GM23338 (cell line): ENCODE results near the gene PKNOX2. TPM values are rescaled to one million over a fixed set of nuclear protein-coding genes. Genes with fewer than 3 reads are reported as not detected.

Source experiments
- ATAC-seq: fragments of 200-7000 bp; cut with Tn5 transposase; 3 replicates; pipeline ENCODE4 v1.9.1; 2020
- DNase-seq: peaks from one replicate; pipeline ENCODE4 v3.0.0-alpha.2; 2015; ENCODE audit warnings: low spot score
- H2AFZ ChIP-seq: fragments of 200-600 bp; sonication (generic); 2 replicates; pipeline ENCODE4 v1.8.0; 2016; ENCODE audit warnings: antibody characterized with exemption, mild to moderate bottlenecking, moderate library complexity
- H3F3A ChIP-seq: fragments of 200-600 bp; sonication (generic); replicated peaks from 2 replicates; pipeline ENCODE4 v1.8.0; 2017; ENCODE audit warnings: antibody characterized with exemption, mixed run types, low read depth
- H3K27ac ChIP-seq: fragments of 200-600 bp; sonication (generic); 2 replicates; pipeline ENCODE4 v1.6.1; 2016; ENCODE audit warnings: low read depth
- H3K27me3 ChIP-seq: fragments of 200-600 bp; sonication (generic); 2 replicates; pipeline ENCODE4 v1.8.0; 2016; ENCODE audit warnings: mild to moderate bottlenecking, mixed run types, moderate library complexity; ENCODE audit not compliant: insufficient read depth
- H3K36me3 ChIP-seq: fragments of 200-600 bp; sonication (generic); 2 replicates; pipeline ENCODE4 v1.8.0; 2016; ENCODE audit warnings: mild to moderate bottlenecking; ENCODE audit not compliant: insufficient read depth
- H3K4me1 ChIP-seq: fragments of 200-600 bp; sonication (generic); 2 replicates; pipeline ENCODE4 v1.8.0; 2016; ENCODE audit warnings: mild to moderate bottlenecking, moderate library complexity; ENCODE audit not compliant: insufficient read depth
- H3K4me2 ChIP-seq: fragments of 200-600 bp; sonication (generic); 2 replicates; pipeline ENCODE4 v1.7.1; 2017; ENCODE audit warnings: mixed run types
- H3K4me3 ChIP-seq: fragments of 200-600 bp; sonication (generic); 2 replicates; pipeline ENCODE4 v1.6.1; 2016; ENCODE audit warnings: mixed run types
- H3K79me2 ChIP-seq: fragments of 200-600 bp; sonication (generic); replicated peaks from 2 replicates; pipeline ENCODE4 v1.8.0; 2017; ENCODE audit warnings: mild to moderate bottlenecking; ENCODE audit not compliant: insufficient read depth
- H3K9me2 ChIP-seq: fragments of 200-600 bp; sonication (generic); 2 replicates; pipeline ENCODE4 v1.8.0; 2017; ENCODE audit not compliant: insufficient read depth
- H4K20me1 ChIP-seq: fragments of 200-600 bp; sonication (generic); replicated peaks from 2 replicates; pipeline ENCODE4 v1.8.0; 2017; ENCODE audit warnings: mild to moderate bottlenecking; ENCODE audit not compliant: insufficient read depth
- H3K27ac Mint-ChIP-seq: 2 replicates; pipeline ENCODE4 v1.8.0; 2020; ENCODE audit warnings: inconsistent platforms, mild to moderate bottlenecking, moderate library complexity, mixed read lengths
- H3K27me3 Mint-ChIP-seq: 3 replicates; pipeline ENCODE4 v1.8.0; 2022; ENCODE audit warnings: low read depth, mild to moderate bottlenecking, moderate library complexity, mixed read lengths, inconsistent platforms; ENCODE audit not compliant: insufficient read depth, poor library complexity
- H3K36me3 Mint-ChIP-seq: 3 replicates; pipeline ENCODE4 v1.8.0; 2021; ENCODE audit warnings: low read depth, mild to moderate bottlenecking, inconsistent platforms, moderate library complexity, mixed read lengths
- H3K4me1 Mint-ChIP-seq: 3 replicates; pipeline ENCODE4 v1.8.0; 2020; ENCODE audit warnings: mild to moderate bottlenecking, inconsistent platforms, mixed read lengths
- H3K4me3 Mint-ChIP-seq: 3 replicates; pipeline ENCODE4 v1.8.0; 2021; ENCODE audit warnings: moderate library complexity, mild to moderate bottlenecking, inconsistent platforms, mixed read lengths
- H3K9me3 Mint-ChIP-seq: 3 replicates; pipeline ENCODE4 v1.8.0; 2020; ENCODE audit warnings: moderate library complexity, mild to moderate bottlenecking, inconsistent platforms, mixed read lengths
- CREB1 ChIP-seq: fragments of 250-450 bp; sonication (Bioruptor Pico); IDR thresholded peaks from 2 replicates; pipeline ENCODE4 v1.5.0; 2020; ENCODE audit warnings: low read depth, mild to moderate bottlenecking, moderate library complexity
- EZH2 ChIP-seq: fragments of 200-600 bp; sonication (generic); IDR thresholded peaks from one replicate; pipeline ENCODE4 v1.8.0; 2017; ENCODE audit warnings: antibody characterized with exemption, mild to moderate bottlenecking, low read depth; ENCODE audit not compliant: unreplicated experiment
- EZH2phosphoT487 ChIP-seq: fragments of 200-600 bp; sonication (generic); IDR thresholded peaks from one replicate; pipeline ENCODE4 v1.8.1; 2018; ENCODE audit warnings: antibody characterized with exemption; ENCODE audit not compliant: unreplicated experiment
- JUNB ChIP-seq: IDR thresholded peaks from one replicate; pipeline ENCODE4 v1.6.1; 2016; ENCODE audit warnings: antibody characterized with exemption; ENCODE audit not compliant: unreplicated experiment
- NANOG ChIP-seq: IDR thresholded peaks from 2 replicates; pipeline ENCODE4 v1.6.1; 2016; ENCODE audit warnings: antibody characterized with exemption, borderline replicate concordance
- POLR2AphosphoS5 ChIP-seq: IDR thresholded peaks from 2 replicates; pipeline ENCODE4 v1.6.1; 2016; ENCODE audit warnings: antibody characterized with exemption, low read depth
- STAT1 ChIP-seq: IDR thresholded peaks from one replicate; pipeline ENCODE4 v1.6.1; 2016; ENCODE audit warnings: antibody characterized with exemption; ENCODE audit not compliant: unreplicated experiment
- ZNF114 ChIP-seq: fragments of 250-450 bp; sonication (Bioruptor Pico); IDR thresholded peaks from 2 replicates; pipeline ENCODE4 v1.5.0; 2020; ENCODE audit warnings: mild to moderate bottlenecking, moderate library complexity
- ZNF331 ChIP-seq: fragments of 250-450 bp; sonication (Bioruptor Pico); IDR thresholded peaks from 2 replicates; pipeline ENCODE4 v1.5.0; 2020; ENCODE audit warnings: low read depth, mild to moderate bottlenecking, moderate library complexity
- polyA plus RNA-seq: library from polyadenylated mRNA; unstranded; fragments of >200 nt; fragmentation: Nextera tagmentation; extraction: Ambion mirVana; gene quantifications from 2 replicates; pipeline ENCODE4 v1.2.1, GENCODE V29; 2016
- total RNA-seq: library from RNA; depleted of rRNA; stranded (reverse); fragments of >200 nt; shearing (Covaris generic); gene quantifications from 2 replicates; pipeline ENCODE4 v1.2.3, GENCODE V29; 2014
- TF ChIP-seq, protein P1 (sequence below), 2 experiments: fragments of 200-600 bp in 1 of 2; sonication (generic) in 1 of 2; conservative IDR thresholded peaks; 2 replicates each; pipeline versions ENCODE4 v1.5.1 to v1.6.1; 2016 to 2017; ENCODE audit warnings: antibody characterized with exemption in 2 of 2, low read depth in 2 of 2, mild to moderate bottlenecking in 2 of 2, moderate library complexity in 1 of 2
- TF ChIP-seq, protein P2 (sequence below): fragments of 250-450 bp; sonication (Bioruptor Pico); IDR thresholded peaks from 2 replicates; pipeline ENCODE4 v1.5.0; 2020; ENCODE audit warnings: mild to moderate bottlenecking, moderate library complexity
- TF ChIP-seq, protein P3 (sequence below): IDR thresholded peaks from 2 replicates; pipeline ENCODE4 v1.6.1; 2016; ENCODE audit warnings: antibody characterized with exemption
- TF ChIP-seq, protein P4 (sequence below): IDR thresholded peaks from one replicate; pipeline ENCODE4 v1.6.1; 2018; ENCODE audit warnings: antibody characterized with exemption; ENCODE audit not compliant: unreplicated experiment

The PKNOX2 gene
- total and polyA plus RNA-seq, 2 experiments from 2014 or later, result 0.42 to 0.83 TPM

DNA sequence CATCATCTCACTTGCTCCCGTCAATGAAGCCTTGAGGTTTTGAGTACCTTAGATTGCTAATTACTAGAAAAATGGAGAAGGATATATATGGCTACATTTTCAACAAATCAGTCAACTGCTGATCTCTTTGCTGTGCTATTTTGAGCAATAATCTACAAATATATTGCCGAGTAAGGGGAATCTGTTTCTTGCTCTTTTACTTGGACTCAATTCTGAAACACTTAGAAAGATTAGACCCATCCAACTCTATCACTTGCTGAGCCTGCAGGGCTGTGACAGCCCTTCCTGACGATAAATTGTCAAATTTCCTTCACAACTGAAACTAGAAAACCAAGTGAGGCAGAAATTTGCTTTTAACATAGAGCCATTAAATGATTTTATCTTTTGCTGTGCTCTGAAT lies 314.6 kb downstream of the PKNOX2 start:
- Mint-ChIP-seq H3K4me1 (peaks cover 41% of the 10 kb centered on the region), H3K4me3 (no peak overlapping the region), H3K9me3 (no peaks in the 10 kb centered on the region), H3K27ac (no peak overlapping the region), H3K27me3 (peaks cover 8% of the 10 kb centered on the region), H3K36me3 (peaks cover 8% of the 10 kb centered on the region; the same call in 2 of the 3 replicates)
- ATAC-seq (no peak), DNase-seq (no peak)
- Histone ChIP-seq H4K20me1 (no peaks in the 10 kb centered on the region), H3K79me2 (no peaks in the 10 kb centered on the region), H3K4me1 (peaks cover 31% of the 10 kb centered on the region), H2AFZ (no peak overlapping the region), H3K9me2 (no peaks in the 10 kb centered on the region), H3K27ac (no peak overlapping the region), H3K27me3 (no peaks in the 10 kb centered on the region), H3F3A (no peaks in the 10 kb centered on the region), H3K4me2 (no peak overlapping the region), H3K4me3 (no peak overlapping the region), H3K36me3 (no peaks in the 10 kb centered on the region)
- TF ChIP-seq, protein P1, sequence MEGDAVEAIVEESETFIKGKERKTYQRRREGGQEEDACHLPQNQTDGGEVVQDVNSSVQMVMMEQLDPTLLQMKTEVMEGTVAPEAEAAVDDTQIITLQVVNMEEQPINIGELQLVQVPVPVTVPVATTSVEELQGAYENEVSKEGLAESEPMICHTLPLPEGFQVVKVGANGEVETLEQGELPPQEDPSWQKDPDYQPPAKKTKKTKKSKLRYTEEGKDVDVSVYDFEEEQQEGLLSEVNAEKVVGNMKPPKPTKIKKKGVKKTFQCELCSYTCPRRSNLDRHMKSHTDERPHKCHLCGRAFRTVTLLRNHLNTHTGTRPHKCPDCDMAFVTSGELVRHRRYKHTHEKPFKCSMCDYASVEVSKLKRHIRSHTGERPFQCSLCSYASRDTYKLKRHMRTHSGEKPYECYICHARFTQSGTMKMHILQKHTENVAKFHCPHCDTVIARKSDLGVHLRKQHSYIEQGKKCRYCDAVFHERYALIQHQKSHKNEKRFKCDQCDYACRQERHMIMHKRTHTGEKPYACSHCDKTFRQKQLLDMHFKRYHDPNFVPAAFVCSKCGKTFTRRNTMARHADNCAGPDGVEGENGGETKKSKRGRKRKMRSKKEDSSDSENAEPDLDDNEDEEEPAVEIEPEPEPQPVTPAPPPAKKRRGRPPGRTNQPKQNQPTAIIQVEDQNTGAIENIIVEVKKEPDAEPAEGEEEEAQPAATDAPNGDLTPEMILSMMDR (conservative IDR thresholded peaks at IDR 0.05; ENCODE audit: low read depth in 2 of 2), result no peak
- TF ChIP-seq, protein P2, sequence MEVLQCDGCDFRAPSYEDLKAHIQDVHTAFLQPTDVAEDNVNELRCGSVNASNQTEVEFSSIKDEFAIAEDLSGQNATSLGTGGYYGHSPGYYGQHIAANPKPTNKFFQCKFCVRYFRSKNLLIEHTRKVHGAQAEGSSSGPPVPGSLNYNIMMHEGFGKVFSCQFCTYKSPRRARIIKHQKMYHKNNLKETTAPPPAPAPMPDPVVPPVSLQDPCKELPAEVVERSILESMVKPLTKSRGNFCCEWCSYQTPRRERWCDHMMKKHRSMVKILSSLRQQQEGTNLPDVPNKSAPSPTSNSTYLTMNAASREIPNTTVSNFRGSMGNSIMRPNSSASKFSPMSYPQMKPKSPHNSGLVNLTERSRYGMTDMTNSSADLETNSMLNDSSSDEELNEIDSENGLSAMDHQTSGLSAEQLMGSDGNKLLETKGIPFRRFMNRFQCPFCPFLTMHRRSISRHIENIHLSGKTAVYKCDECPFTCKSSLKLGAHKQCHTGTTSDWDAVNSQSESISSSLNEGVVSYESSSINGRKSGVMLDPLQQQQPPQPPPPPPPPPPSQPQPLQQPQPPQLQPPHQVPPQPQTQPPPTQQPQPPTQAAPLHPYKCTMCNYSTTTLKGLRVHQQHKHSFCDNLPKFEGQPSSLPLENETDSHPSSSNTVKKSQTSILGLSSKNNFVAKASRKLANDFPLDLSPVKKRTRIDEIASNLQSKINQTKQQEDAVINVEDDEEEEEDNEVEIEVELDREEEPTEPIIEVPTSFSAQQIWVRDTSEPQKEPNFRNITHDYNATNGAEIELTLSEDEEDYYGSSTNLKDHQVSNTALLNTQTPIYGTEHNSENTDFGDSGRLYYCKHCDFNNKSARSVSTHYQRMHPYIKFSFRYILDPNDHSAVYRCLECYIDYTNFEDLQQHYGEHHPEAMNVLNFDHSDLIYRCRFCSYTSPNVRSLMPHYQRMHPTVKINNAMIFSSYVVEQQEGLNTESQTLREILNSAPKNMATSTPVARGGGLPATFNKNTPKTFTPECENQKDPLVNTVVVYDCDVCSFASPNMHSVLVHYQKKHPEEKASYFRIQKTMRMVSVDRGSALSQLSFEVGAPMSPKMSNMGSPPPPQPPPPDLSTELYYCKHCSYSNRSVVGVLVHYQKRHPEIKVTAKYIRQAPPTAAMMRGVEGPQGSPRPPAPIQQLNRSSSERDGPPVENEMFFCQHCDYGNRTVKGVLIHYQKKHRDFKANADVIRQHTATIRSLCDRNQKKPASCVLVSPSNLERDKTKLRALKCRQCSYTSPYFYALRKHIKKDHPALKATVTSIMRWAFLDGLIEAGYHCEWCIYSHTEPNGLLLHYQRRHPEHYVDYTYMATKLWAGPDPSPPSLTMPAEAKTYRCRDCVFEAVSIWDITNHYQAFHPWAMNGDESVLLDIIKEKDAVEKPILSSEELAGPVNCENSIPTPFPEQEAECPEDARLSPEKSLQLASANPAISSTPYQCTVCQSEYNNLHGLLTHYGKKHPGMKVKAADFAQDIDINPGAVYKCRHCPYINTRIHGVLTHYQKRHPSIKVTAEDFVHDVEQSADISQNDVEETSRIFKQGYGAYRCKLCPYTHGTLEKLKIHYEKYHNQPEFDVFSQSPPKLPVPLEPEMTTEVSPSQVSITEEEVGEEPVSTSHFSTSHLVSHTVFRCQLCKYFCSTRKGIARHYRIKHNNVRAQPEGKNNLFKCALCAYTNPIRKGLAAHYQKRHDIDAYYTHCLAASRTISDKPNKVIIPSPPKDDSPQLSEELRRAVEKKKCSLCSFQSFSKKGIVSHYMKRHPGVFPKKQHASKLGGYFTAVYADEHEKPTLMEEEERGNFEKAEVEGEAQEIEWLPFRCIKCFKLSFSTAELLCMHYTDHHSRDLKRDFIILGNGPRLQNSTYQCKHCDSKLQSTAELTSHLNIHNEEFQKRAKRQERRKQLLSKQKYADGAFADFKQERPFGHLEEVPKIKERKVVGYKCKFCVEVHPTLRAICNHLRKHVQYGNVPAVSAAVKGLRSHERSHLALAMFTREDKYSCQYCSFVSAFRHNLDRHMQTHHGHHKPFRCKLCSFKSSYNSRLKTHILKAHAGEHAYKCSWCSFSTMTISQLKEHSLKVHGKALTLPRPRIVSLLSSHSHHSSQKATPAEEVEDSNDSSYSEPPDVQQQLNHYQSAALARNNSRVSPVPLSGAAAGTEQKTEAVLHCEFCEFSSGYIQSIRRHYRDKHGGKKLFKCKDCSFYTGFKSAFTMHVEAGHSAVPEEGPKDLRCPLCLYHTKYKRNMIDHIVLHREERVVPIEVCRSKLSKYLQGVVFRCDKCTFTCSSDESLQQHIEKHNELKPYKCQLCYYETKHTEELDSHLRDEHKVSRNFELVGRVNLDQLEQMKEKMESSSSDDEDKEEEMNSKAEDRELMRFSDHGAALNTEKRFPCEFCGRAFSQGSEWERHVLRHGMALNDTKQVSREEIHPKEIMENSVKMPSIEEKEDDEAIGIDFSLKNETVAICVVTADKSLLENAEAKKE (CRISPR knock-in tag), result no peak
- TF ChIP-seq EZH2 (no peak), NANOG (no peak), JUNB (no peak), POLR2AphosphoS5 (no peak), EZH2phosphoT487 (no peak), ZNF331 (CRISPR knock-in tag) (no peak), STAT1 (no peak), CREB1 (CRISPR knock-in tag) (no peak), ZNF114 (CRISPR knock-in tag) (no peak)
- TF ChIP-seq, protein P3, sequence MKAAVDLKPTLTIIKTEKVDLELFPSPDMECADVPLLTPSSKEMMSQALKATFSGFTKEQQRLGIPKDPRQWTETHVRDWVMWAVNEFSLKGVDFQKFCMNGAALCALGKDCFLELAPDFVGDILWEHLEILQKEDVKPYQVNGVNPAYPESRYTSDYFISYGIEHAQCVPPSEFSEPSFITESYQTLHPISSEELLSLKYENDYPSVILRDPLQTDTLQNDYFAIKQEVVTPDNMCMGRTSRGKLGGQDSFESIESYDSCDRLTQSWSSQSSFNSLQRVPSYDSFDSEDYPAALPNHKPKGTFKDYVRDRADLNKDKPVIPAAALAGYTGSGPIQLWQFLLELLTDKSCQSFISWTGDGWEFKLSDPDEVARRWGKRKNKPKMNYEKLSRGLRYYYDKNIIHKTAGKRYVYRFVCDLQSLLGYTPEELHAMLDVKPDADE, result no peak
- TF ChIP-seq, protein P4, sequence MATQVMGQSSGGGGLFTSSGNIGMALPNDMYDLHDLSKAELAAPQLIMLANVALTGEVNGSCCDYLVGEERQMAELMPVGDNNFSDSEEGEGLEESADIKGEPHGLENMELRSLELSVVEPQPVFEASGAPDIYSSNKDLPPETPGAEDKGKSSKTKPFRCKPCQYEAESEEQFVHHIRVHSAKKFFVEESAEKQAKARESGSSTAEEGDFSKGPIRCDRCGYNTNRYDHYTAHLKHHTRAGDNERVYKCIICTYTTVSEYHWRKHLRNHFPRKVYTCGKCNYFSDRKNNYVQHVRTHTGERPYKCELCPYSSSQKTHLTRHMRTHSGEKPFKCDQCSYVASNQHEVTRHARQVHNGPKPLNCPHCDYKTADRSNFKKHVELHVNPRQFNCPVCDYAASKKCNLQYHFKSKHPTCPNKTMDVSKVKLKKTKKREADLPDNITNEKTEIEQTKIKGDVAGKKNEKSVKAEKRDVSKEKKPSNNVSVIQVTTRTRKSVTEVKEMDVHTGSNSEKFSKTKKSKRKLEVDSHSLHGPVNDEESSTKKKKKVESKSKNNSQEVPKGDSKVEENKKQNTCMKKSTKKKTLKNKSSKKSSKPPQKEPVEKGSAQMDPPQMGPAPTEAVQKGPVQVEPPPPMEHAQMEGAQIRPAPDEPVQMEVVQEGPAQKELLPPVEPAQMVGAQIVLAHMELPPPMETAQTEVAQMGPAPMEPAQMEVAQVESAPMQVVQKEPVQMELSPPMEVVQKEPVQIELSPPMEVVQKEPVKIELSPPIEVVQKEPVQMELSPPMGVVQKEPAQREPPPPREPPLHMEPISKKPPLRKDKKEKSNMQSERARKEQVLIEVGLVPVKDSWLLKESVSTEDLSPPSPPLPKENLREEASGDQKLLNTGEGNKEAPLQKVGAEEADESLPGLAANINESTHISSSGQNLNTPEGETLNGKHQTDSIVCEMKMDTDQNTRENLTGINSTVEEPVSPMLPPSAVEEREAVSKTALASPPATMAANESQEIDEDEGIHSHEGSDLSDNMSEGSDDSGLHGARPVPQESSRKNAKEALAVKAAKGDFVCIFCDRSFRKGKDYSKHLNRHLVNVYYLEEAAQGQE, result no peak
